H1 (cell line): ENCODE measurements around the gene DENND2D. TPM values are rescaled to one million over a fixed set of nuclear protein-coding genes. Genes with fewer than 3 reads are reported as not detected.

Experiments
- CTCF ChIA-PET: fragments of 300-600 bp; sonication (Branson Sonifier 250); formaldehyde crosslinking; loops from one replicate; lab custom pipeline; 2021; ENCODE audit not compliant: partially characterized antibody; lab: Charles Lee
- POLR2A ChIA-PET: fragments of 300-600 bp; sonication (Branson Sonifier 250); formaldehyde crosslinking; loops from one replicate; lab custom pipeline; 2021; ENCODE audit warnings: inconsistent platforms; ENCODE audit not compliant: partially characterized antibody; lab: Charles Lee
- DNase-seq, 2 experiments: peaks; one replicate each; pipeline versions ENCODE4 v3.0.0 to v3.0.0-alpha.2; 2010 to 2022; ENCODE audit warnings: low spot score in 2 of 2, low read depth in 1 of 2, mixed read lengths in 1 of 2
- FAIRE-seq: peaks from 2 replicates; lab custom pipeline; 2011; peaks lifted over from hg19 to GRCh38; lab: Jason Lieb, UNC
- H2AFZ ChIP-seq: 2 replicates; pipeline ENCODE4 v1.8.1; 2012; ENCODE audit warnings: low read length, inconsistent platforms
- H2AK5ac ChIP-seq: 2 replicates; pipeline ENCODE4 v1.6.1; 2013; ENCODE audit warnings: low read depth, low read length
- H2BK120ac ChIP-seq: replicated peaks from 2 replicates; pipeline ENCODE3; 2013; ENCODE audit warnings: low read depth, low read length, inconsistent platforms
- H2BK12ac ChIP-seq: 2 replicates; pipeline ENCODE4 v1.6.1; 2013; ENCODE audit warnings: low read depth, low read length
- H2BK15ac ChIP-seq: 2 replicates; pipeline ENCODE4 v1.6.1; 2013; ENCODE audit warnings: low read length
- H2BK20ac ChIP-seq: 2 replicates; pipeline ENCODE4 v1.6.1; 2013; ENCODE audit warnings: low read length
- H2BK5ac ChIP-seq: 2 replicates; pipeline ENCODE4 v1.6.1; 2013; ENCODE audit warnings: low read depth, low read length
- H3K14ac ChIP-seq: 2 replicates; pipeline ENCODE4 v1.6.1; 2013; ENCODE audit warnings: inconsistent platforms; ENCODE audit not compliant: insufficient read length
- H3K18ac ChIP-seq: 2 replicates; pipeline ENCODE4 v1.6.1; 2013; ENCODE audit warnings: low read length; ENCODE audit errors: extremely low read depth
- H3K23ac ChIP-seq: 2 replicates; pipeline ENCODE4 v1.6.1; 2013; ENCODE audit warnings: inconsistent platforms; ENCODE audit not compliant: insufficient read length
- H3K23me2 ChIP-seq: 2 replicates; pipeline ENCODE4 v1.6.1; 2013; ENCODE audit warnings: low read depth, low read length
- H3K27ac ChIP-seq: 2 replicates; pipeline ENCODE4 v1.6.1; 2011; ENCODE audit warnings: low read depth, low read length, inconsistent platforms
- H3K27me3 ChIP-seq, 4 experiments: replicated peaks in 1 of 4; 1 replicate in 1 of 4; 2 replicates in 3 of 4; pipeline versions ENCODE4 v1.6.1 to v1.8.1; 2011 to 2013; ENCODE audit warnings: low read length in 3 of 4, mild to moderate bottlenecking in 3 of 4, inconsistent platforms in 2 of 4, mixed read lengths in 2 of 4, moderate library complexity in 1 of 4; ENCODE audit not compliant: control insufficient read depth in 3 of 4, insufficient read depth in 3 of 4; ENCODE audit errors: extremely low read depth in 1 of 4
- H3K36me3 ChIP-seq, 4 experiments: 2 replicates each; pipeline versions ENCODE4 v1.6.1 to v1.8.1; 2011 to 2013; ENCODE audit warnings: mild to moderate bottlenecking in 4 of 4, low read length in 3 of 4, moderate library complexity in 2 of 4, control low read depth in 1 of 4, inconsistent platforms in 1 of 4; ENCODE audit not compliant: insufficient read depth in 4 of 4, control insufficient read depth in 2 of 4
- H3K4ac ChIP-seq: replicated peaks from 2 replicates; pipeline ENCODE3; 2013; ENCODE audit warnings: low read length, low read depth, mixed read lengths, inconsistent platforms; ENCODE audit not compliant: insufficient read length
- H3K4me1 ChIP-seq, 4 experiments: replicated peaks in 1 of 4; 1 replicate in 1 of 4; 2 replicates in 3 of 4; pipeline versions ENCODE4 v1.6.1 to v1.8.1; 2011 to 2013; ENCODE audit warnings: low read length in 3 of 4, inconsistent platforms in 2 of 4, mixed read lengths in 1 of 4; ENCODE audit not compliant: insufficient read depth in 4 of 4, control insufficient read depth in 3 of 4
- H3K4me2 ChIP-seq, 2 experiments: 2 replicates each; pipeline versions ENCODE4 v1.6.1 to v1.8.1; 2011 to 2013; ENCODE audit warnings: low read depth in 2 of 2, low read length in 2 of 2, control low read depth in 1 of 2, inconsistent platforms in 1 of 2, mild to moderate bottlenecking in 1 of 2; ENCODE audit not compliant: insufficient read depth in 1 of 2
- H3K4me3 ChIP-seq, 4 experiments: fragments of 200-600, 300-600 bp in 1 of 4; sonication (generic), shearing (Covaris generic), sonication (Bioruptor Twin) in 1 of 4; 2 replicates each; pipeline versions ENCODE4 v1.5.1 to v1.8.1; 2011 to 2016; ENCODE audit warnings: low read length in 4 of 4, low read depth in 3 of 4, control low read depth in 2 of 4, inconsistent platforms in 2 of 4, mild to moderate bottlenecking in 2 of 4, mixed read lengths in 1 of 4, moderate library complexity in 1 of 4; ENCODE audit not compliant: insufficient read depth in 2 of 4; ENCODE audit errors: extremely low read depth in 1 of 4
- H3K56ac ChIP-seq: replicated peaks from 2 replicates; pipeline ENCODE3; 2013; ENCODE audit warnings: low read depth, mild to moderate bottlenecking, mixed read lengths, low read length, inconsistent platforms; ENCODE audit not compliant: insufficient read length
- H3K79me1 ChIP-seq: 2 replicates; pipeline ENCODE4 v1.6.1; 2013; ENCODE audit warnings: low read depth, low read length, control low read depth
- H3K79me2 ChIP-seq, 2 experiments: 2 replicates each; pipeline versions ENCODE4 v1.6.1 to v1.8.1; 2012 to 2013; ENCODE audit warnings: low read length in 2 of 2, mild to moderate bottlenecking in 2 of 2, inconsistent platforms in 1 of 2; ENCODE audit not compliant: insufficient read depth in 2 of 2, control insufficient read depth in 1 of 2
- H3K9ac ChIP-seq, 4 experiments: replicated peaks in 1 of 4; 1 replicate in 1 of 4; 2 replicates in 3 of 4; pipeline versions ENCODE4 v1.6.1 to v1.8.1; 2011 to 2013; ENCODE audit warnings: low read depth in 3 of 4, low read length in 3 of 4, control low read depth in 2 of 4, mild to moderate bottlenecking in 2 of 4, moderate library complexity in 2 of 4, inconsistent platforms in 1 of 4; ENCODE audit errors: extremely low read depth in 1 of 4
- H3K9me3 ChIP-seq, 2 experiments: 2 replicates each; pipeline versions ENCODE4 v1.6.1 to v1.8.1; 2012 to 2013; ENCODE audit warnings: mild to moderate bottlenecking in 2 of 2, moderate library complexity in 2 of 2, control low read depth in 1 of 2, inconsistent platforms in 1 of 2, low read depth in 1 of 2, low read length in 1 of 2, mixed read lengths in 1 of 2; ENCODE audit not compliant: insufficient read depth in 2 of 2
- H4K20me1 ChIP-seq, 2 experiments: replicated peaks in 1 of 2; 2 replicates each; pipeline versions ENCODE3 to v1.8.1; 2011 to 2013; ENCODE audit warnings: inconsistent platforms in 2 of 2, low read length in 2 of 2, mild to moderate bottlenecking in 1 of 2; ENCODE audit not compliant: insufficient read depth in 2 of 2, control insufficient read depth in 1 of 2
- H4K5ac ChIP-seq: 2 replicates; pipeline ENCODE4 v1.6.1; 2013; ENCODE audit warnings: low read length, low read depth, mixed read lengths, inconsistent platforms; ENCODE audit not compliant: insufficient read length
- H4K8ac ChIP-seq: 2 replicates; pipeline ENCODE4 v1.8.0; 2013; ENCODE audit warnings: mild to moderate bottlenecking, moderate library complexity, low read length, inconsistent platforms; ENCODE audit not compliant: insufficient read depth; ENCODE audit errors: extremely low read depth
- H4K91ac ChIP-seq: replicated peaks from 2 replicates; pipeline ENCODE3; 2013; ENCODE audit warnings: low read length, mixed read lengths, inconsistent platforms; ENCODE audit not compliant: insufficient read length
- CBX8 ChIP-seq: fragments of 300-800, 300-1000 bp; sonication (generic); IDR thresholded peaks from 2 replicates; pipeline ENCODE4 v1.7.1; 2016; ENCODE audit warnings: low read depth, low read length, borderline replicate concordance
- CHD2 ChIP-seq: IDR thresholded peaks from 2 replicates; pipeline ENCODE4 v1.6.1; 2012; ENCODE audit warnings: low read length, improper control_type of control experiment
- WGBS, 2 experiments: shearing (Covaris generic) in 1 of 2; methylation state at CpG; one replicate each; pipeline versions ENCODE4 v1.1.6 to v1.1.7; 2013 to 2015; ENCODE audit warnings: low lambda C conversion rate in 2 of 2, mixed read lengths in 2 of 2, inconsistent platforms in 1 of 2, low coverage in 1 of 2, missing lambda C conversion rate in 1 of 2; ENCODE audit not compliant: insufficient replicate concordance in 2 of 2, insufficient coverage in 1 of 2, insufficient read length in 1 of 2; ENCODE audit errors: extremely low coverage in 1 of 2, missing lambda C conversion rate in 1 of 2; 5-methylcytosine and 5-hydroxymethylcytosine counted together
- polyA plus RNA-seq, 7 experiments: library from polyadenylated mRNA; depleted of rRNA in 3 of 7; stranded (reverse) in 5 of 7; unstranded in 2 of 7; fragments of >200 nt in 5 of 7; fragments of 200-250 nt in 2 of 7; gene quantifications; 1 replicate in 5 of 7; 2 replicates in 1 of 7; 4 replicates in 1 of 7; pipeline versions ENCODE4 v1.2.1 to v1.2.3, GENCODE V29; 2011 to 2013; ENCODE audit warnings: missing spikeins in 2 of 7, mixed read lengths in 2 of 7
- total RNA-seq: library from RNA; stranded (reverse); fragmentation: NEBNext Ultra II Directional; extraction: Animal tissue kit (Norgen Biotek cat#: 25700); gene quantifications from 2 replicates; pipeline ENCODE4 v1.2.1, GENCODE V29; 2021
- TF ChIP-seq, protein P1 (sequence below), 3 experiments: IDR thresholded peaks; 1 replicate in 2 of 3; 2 replicates in 1 of 3; pipeline versions ENCODE4 v1.5.1 to v1.6.1; 2011; ENCODE audit warnings: low read length in 3 of 3, mild to moderate bottlenecking in 3 of 3, inconsistent platforms in 2 of 3, low read depth in 1 of 3, moderate library complexity in 1 of 3; ENCODE audit not compliant: insufficient read depth in 1 of 3; ENCODE audit errors: control extremely low read depth in 1 of 3

The DENND2D gene
- total and polyA plus RNA-seq, 2 of the 8 experiments (the other 6 are each of a cell fraction or from before 2014, with no cell fraction given), result 0.58 to 1.6 TPM

DNA sequence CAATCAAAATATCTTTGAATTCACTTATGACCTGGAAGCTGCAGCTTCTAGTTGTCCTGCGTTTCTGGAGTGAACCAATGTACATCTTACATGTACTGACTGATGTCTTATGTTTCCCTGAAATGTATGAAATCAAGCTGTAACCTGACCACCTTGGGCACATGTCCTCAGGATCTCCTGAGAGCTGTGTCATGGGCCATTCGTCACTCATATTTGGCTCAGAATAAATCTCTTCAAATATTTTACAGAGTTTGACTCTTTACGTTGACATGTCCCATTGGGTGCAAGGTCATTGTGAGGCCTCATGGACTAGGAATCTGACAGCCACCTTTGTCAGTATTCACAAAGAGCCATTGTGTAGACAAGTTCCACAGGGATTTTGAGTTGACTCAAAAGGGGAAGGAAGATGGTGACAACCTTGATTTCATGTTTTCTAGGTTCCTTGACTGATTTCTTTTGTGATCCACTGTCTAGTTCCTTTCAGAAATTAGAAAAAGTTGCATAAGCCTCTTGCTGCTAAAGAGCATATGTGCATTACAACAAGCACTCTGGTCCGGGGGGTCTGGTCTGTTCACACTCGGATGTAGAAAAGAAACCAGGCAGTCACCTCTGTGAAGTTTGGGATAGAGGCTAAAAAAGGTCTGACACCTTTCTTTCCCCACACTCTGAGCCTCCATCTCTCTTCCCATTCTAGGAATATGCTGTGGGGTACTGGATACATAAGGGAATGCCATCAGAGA lies 37.8 kb upstream of the DENND2D start:
- Histone ChIP-seq H3K79me2 (no peaks in the 10 kb centered on the region), H2BK20ac (no peak overlapping the region), H3K4me3 (no peak overlapping the region), H4K5ac (no peak overlapping the region), H2BK15ac (no peak overlapping the region), H4K8ac (no peak overlapping the region), H2BK5ac (no peak overlapping the region), H3K9me3 (no peaks in the 10 kb centered on the region), H3K4me2 (no peak overlapping the region), H2AFZ (no peak overlapping the region), H4K20me1 (no peaks in the 10 kb centered on the region), H3K18ac (no peak overlapping the region), H3K23me2 (no peaks in the 10 kb centered on the region), H3K79me1 (no peaks in the 10 kb centered on the region), H3K4ac (no peak overlapping the region), H2BK120ac (no peak overlapping the region), H3K23ac (no peak overlapping the region), H3K9ac (no peak overlapping the region), H3K4me1 (peaks cover 0 to 4% (median 0%) of the 10 kb centered on the region in 4 experiments; a peak in 2 of 7 replicates), H2AK5ac (no peak overlapping the region), H3K56ac (no peak overlapping the region), H3K27ac (no peak overlapping the region), H2BK12ac (no peak overlapping the region), H3K14ac (no peak overlapping the region), H4K91ac (no peak overlapping the region), H3K36me3 (no peaks in the 10 kb centered on the region), H3K27me3 (no peaks in the 10 kb centered on the region; a peak in 1 of 7 replicates)
- DNase-seq, result no peak
- TF ChIP-seq, protein P1, sequence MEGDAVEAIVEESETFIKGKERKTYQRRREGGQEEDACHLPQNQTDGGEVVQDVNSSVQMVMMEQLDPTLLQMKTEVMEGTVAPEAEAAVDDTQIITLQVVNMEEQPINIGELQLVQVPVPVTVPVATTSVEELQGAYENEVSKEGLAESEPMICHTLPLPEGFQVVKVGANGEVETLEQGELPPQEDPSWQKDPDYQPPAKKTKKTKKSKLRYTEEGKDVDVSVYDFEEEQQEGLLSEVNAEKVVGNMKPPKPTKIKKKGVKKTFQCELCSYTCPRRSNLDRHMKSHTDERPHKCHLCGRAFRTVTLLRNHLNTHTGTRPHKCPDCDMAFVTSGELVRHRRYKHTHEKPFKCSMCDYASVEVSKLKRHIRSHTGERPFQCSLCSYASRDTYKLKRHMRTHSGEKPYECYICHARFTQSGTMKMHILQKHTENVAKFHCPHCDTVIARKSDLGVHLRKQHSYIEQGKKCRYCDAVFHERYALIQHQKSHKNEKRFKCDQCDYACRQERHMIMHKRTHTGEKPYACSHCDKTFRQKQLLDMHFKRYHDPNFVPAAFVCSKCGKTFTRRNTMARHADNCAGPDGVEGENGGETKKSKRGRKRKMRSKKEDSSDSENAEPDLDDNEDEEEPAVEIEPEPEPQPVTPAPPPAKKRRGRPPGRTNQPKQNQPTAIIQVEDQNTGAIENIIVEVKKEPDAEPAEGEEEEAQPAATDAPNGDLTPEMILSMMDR (IDR thresholded peaks at IDR 0.05; ENCODE audit: control extremely low read depth in 1 of 3, insufficient read depth in 1 of 3, low read depth in 1 of 3, low read length in 3 of 3), result no peak
- no peak for TF ChIP-seq CBX8
- TF ChIP-seq CHD2, result no peak
- 88% methylated on average over 5 of the region's 5 CpGs; no CpG with 5 or more reads in 1 of the 2 experiments for WGBS, 2 experiments
- CTCF ChIA-PET, result interaction anchor here (0.8 to 2.3 kb wide), 5 partner anchors 12 to 162 kb away, joined by 3 to 8 read pairs (median 4); no protein-coding TSS in a partner anchor
- POLR2A ChIA-PET, result no interaction called here
- FAIRE-seq, result no peak
